Panc1 (cell line): ENCODE results near the gene CD80. TPM values are rescaled to one million over a fixed set of nuclear protein-coding genes. Genes with fewer than 3 reads are reported as not detected.

Experiments
- ATAC-seq: fragments of 200-7000 bp; cut with Tn5 transposase; 2 replicates; pipeline ENCODE4 v1.9.1; 2020; ENCODE audit warnings: mild to moderate bottlenecking, moderate library complexity
- BruUV-seq: library from RNA; stranded (reverse); fragments of 400-500 nt; replicated peaks from 2 replicates; lab custom pipeline; 2021; lab: Mats Ljungman, UMichigan
- CTCF ChIA-PET: fragments of 300-600 bp; sonication (Branson Sonifier 250); formaldehyde crosslinking; loops from one replicate; lab custom pipeline; 2022; ENCODE audit warnings: antibody characterized with exemption; lab: Charles Lee
- POLR2A ChIA-PET: fragments of 300-600 bp; sonication (Branson Sonifier 250); formaldehyde crosslinking; loops from one replicate; lab custom pipeline; 2022; ENCODE audit warnings: antibody characterized with exemption; lab: Charles Lee
- DNase-seq: peaks from one replicate; pipeline ENCODE4 v3.0.0-alpha.2; 2010; ENCODE audit warnings: low read depth, low spot score
- H3K27ac ChIP-seq: 2 replicates; pipeline ENCODE4 v1.5.1; 2011; ENCODE audit warnings: mild to moderate bottlenecking, low read length, inconsistent platforms
- H3K27me3 ChIP-seq: fragments of 200-500 bp; sonication (Bioruptor generic); 2 replicates; pipeline ENCODE4 v1.6.0; 2014; ENCODE audit warnings: low read length, inconsistent platforms; ENCODE audit not compliant: control insufficient read depth, insufficient read depth
- H3K36me3 ChIP-seq: fragments of 200-500 bp; sonication (Bioruptor generic); 2 replicates; pipeline ENCODE4 v1.5.1; 2014; ENCODE audit warnings: inconsistent platforms, mild to moderate bottlenecking, low read length, moderate library complexity; ENCODE audit not compliant: control insufficient read depth, insufficient read depth
- H3K4me1 ChIP-seq: 2 replicates; pipeline ENCODE4 v1.5.1; 2011; ENCODE audit warnings: inconsistent platforms, mild to moderate bottlenecking, low read length, moderate library complexity; ENCODE audit not compliant: control insufficient read depth, insufficient read depth
- H3K4me3 ChIP-seq, 2 experiments: 2 replicates each; pipeline ENCODE4 v1.5.1; 2011 to 2012; ENCODE audit warnings: low read depth in 2 of 2, low read length in 2 of 2, mild to moderate bottlenecking in 2 of 2, inconsistent platforms in 1 of 2, moderate library complexity in 1 of 2
- H3K9me3 ChIP-seq: fragments of 200-500 bp; sonication (Bioruptor generic); 2 replicates; pipeline ENCODE4 v1.5.1; 2014; ENCODE audit warnings: low read depth, mild to moderate bottlenecking, inconsistent platforms, low read length, moderate library complexity; ENCODE audit not compliant: control insufficient read depth, insufficient read depth
- POLR2AphosphoS5 ChIP-seq: IDR thresholded peaks from 2 replicates; pipeline ENCODE4 v1.6.1; 2012; ENCODE audit warnings: mild to moderate bottlenecking, low read depth, low read length, moderate library complexity
- SIN3A ChIP-seq: IDR thresholded peaks from 2 replicates; pipeline ENCODE4 v1.6.1; 2012; ENCODE audit warnings: low read depth, mild to moderate bottlenecking, low read length, moderate library complexity, borderline replicate concordance; ENCODE audit not compliant: insufficient read depth
- TCF7L2 ChIP-seq: IDR thresholded peaks from 2 replicates; pipeline ENCODE4 v1.6.1; 2011; ENCODE audit warnings: mild to moderate bottlenecking, low read depth, low read length, inconsistent platforms
- in situ Hi-C: cut with HindIII; loops from 2 replicates; pipeline ENCODE4 v1.10.0; 2016; ENCODE audit warnings: low sequenced_read_pairs, low pct_unique_long_range_greater_than_20kb
- intact Hi-C: fragments of 100-400 bp; cut with micrococcal nuclease; formaldehyde crosslinking; loops from one replicate; pipeline ENCODE4 v1.10.0; 2022; ENCODE audit not compliant: unreplicated experiment
- total RNA-seq: library from RNA; stranded (reverse); gene quantifications from one replicate; pipeline ENCODE4 v1.2.1, GENCODE V29; 2021; ENCODE audit not compliant: unreplicated experiment
- TF ChIP-seq, protein P1 (sequence below), 2 experiments: IDR thresholded peaks; 2 replicates each; pipeline ENCODE4 v1.6.1; 2011 to 2012; ENCODE audit warnings: low read depth in 2 of 2, control low read depth in 1 of 2, low read length in 1 of 2, mild to moderate bottlenecking in 1 of 2, moderate library complexity in 1 of 2; ENCODE audit not compliant: insufficient read depth in 1 of 2
- TF ChIP-seq, protein P2 (sequence below): fragments of 450-650 bp; IDR thresholded peaks from 2 replicates; pipeline ENCODE4 v1.5.1; 2017; ENCODE audit warnings: mild to moderate bottlenecking

Gene CD80
- total RNA-seq, 1 experiment from 2014 or later: 0.15 TPM

DNA sequence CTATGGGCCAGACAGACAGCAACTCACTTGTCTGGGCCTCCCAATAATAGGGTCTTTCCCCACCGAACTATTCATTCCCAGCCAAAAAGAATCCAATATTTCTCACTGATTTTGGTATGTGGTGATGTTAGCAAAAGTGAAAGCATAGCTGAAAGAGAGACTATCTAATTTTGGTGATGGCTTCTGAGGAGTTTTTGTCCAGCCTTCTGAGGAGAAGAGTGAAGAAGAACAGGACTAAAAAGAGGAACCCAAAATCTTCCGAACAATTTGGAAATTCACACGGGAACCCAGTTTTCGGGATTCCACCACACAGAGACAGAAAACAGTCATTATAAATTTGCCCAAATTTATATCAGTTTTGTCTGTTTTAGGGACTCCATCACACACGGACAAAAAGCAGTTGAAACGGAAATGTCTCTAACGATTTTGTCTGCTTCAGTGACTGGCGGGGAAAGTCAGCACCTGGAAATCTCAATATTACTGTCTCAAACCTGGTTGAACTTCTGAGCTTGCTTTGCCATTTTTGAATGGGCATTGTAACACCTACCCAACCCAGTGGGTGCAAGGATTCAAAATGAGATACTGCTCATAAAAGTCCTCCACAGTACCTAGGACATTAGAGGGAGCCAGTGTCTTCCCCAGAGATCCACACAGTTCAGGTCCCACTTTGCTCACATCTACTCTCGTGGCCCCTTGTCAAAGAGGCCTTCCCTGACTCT, 9.1 kb downstream of the CD80 start:
- in situ Hi-C loops: no loop called here
- H3K4me1 ChIP-seq: no peaks in the 10 kb centered on the region
- no peak overlapping the region for H3K4me3 ChIP-seq
- ATAC-seq (no peak), DNase-seq (no peak)
- BruUV-seq: no TSS peak
- intact Hi-C loops: no loop called here
- no peaks in the 10 kb centered on the region for H3K9me3 ChIP-seq
- TF ChIP-seq, protein P1, sequence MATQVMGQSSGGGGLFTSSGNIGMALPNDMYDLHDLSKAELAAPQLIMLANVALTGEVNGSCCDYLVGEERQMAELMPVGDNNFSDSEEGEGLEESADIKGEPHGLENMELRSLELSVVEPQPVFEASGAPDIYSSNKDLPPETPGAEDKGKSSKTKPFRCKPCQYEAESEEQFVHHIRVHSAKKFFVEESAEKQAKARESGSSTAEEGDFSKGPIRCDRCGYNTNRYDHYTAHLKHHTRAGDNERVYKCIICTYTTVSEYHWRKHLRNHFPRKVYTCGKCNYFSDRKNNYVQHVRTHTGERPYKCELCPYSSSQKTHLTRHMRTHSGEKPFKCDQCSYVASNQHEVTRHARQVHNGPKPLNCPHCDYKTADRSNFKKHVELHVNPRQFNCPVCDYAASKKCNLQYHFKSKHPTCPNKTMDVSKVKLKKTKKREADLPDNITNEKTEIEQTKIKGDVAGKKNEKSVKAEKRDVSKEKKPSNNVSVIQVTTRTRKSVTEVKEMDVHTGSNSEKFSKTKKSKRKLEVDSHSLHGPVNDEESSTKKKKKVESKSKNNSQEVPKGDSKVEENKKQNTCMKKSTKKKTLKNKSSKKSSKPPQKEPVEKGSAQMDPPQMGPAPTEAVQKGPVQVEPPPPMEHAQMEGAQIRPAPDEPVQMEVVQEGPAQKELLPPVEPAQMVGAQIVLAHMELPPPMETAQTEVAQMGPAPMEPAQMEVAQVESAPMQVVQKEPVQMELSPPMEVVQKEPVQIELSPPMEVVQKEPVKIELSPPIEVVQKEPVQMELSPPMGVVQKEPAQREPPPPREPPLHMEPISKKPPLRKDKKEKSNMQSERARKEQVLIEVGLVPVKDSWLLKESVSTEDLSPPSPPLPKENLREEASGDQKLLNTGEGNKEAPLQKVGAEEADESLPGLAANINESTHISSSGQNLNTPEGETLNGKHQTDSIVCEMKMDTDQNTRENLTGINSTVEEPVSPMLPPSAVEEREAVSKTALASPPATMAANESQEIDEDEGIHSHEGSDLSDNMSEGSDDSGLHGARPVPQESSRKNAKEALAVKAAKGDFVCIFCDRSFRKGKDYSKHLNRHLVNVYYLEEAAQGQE (IDR thresholded peaks at IDR 0.05; ENCODE audit: insufficient read depth in 1 of 2, low read depth in 2 of 2, low read length in 1 of 2): no peak
- TF ChIP-seq, protein P2, sequence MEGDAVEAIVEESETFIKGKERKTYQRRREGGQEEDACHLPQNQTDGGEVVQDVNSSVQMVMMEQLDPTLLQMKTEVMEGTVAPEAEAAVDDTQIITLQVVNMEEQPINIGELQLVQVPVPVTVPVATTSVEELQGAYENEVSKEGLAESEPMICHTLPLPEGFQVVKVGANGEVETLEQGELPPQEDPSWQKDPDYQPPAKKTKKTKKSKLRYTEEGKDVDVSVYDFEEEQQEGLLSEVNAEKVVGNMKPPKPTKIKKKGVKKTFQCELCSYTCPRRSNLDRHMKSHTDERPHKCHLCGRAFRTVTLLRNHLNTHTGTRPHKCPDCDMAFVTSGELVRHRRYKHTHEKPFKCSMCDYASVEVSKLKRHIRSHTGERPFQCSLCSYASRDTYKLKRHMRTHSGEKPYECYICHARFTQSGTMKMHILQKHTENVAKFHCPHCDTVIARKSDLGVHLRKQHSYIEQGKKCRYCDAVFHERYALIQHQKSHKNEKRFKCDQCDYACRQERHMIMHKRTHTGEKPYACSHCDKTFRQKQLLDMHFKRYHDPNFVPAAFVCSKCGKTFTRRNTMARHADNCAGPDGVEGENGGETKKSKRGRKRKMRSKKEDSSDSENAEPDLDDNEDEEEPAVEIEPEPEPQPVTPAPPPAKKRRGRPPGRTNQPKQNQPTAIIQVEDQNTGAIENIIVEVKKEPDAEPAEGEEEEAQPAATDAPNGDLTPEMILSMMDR: no peak
- TF ChIP-seq SIN3A (no peak), TCF7L2 (no peak), POLR2AphosphoS5 (no peak)
- POLR2A ChIA-PET: no interaction called here
- CTCF ChIA-PET: interaction anchor here (0.6 kb wide), 1 partner anchor 87 kb away, joined by 4 read pairs; no protein-coding TSS in a partner anchor
- H3K27ac ChIP-seq: no peak overlapping the region
- no peaks in the 10 kb centered on the region for H3K27me3 ChIP-seq
- no peaks in the 10 kb centered on the region for H3K36me3 ChIP-seq

GRCh38 chr3:119548341-119548740, 11.1 kb downstream of the CD80 start:
- ATAC-seq: no peak
- Histone ChIP-seq H3K27me3 (no peaks in the 10 kb centered on the region), H3K9me3 (no peaks in the 10 kb centered on the region), H3K27ac (no peak overlapping the region), H3K36me3 (no peaks in the 10 kb centered on the region), H3K4me1 (no peaks in the 10 kb centered on the region), H3K4me3 (no peak overlapping the region)
- in situ Hi-C loops: no loop called here
- CTCF ChIA-PET: no interaction called here
- BruUV-seq: no TSS peak
- intact Hi-C loops: no loop called here
- DNase-seq: no peak
- TF ChIP-seq, protein P1 (IDR thresholded peaks at IDR 0.05; ENCODE audit: insufficient read depth in 1 of 2, low read depth in 2 of 2, low read length in 1 of 2): no peak
- TF ChIP-seq POLR2AphosphoS5 (no peak), TCF7L2 (no peak), SIN3A (no peak)
- TF ChIP-seq, protein P2: no peak
- POLR2A ChIA-PET: no interaction called here
